Astrocyte (in vitro differentiated cells and primary cell): ENCODE data around the gene CCNK. TPM values are rescaled to one million over a fixed set of nuclear protein-coding genes. Genes with fewer than 3 reads are reported as not detected.
A peak's percentile ranks its signal among the peaks of the same experiment; 100 is the strongest.

ENCODE experiments used
- DNase-seq: peaks from one replicate; pipeline ENCODE4 v3.0.0-alpha.2; 2010; ENCODE audit warnings: low read depth
- FAIRE-seq: peaks from 2 replicates; lab custom pipeline; 2011; peaks lifted over from hg19 to GRCh38; lab: Jason Lieb, UNC
- H2AFZ ChIP-seq: 2 replicates; pipeline ENCODE4 v1.6.0; 2012; ENCODE audit warnings: low read depth, low read length, inconsistent platforms
- H3K27ac ChIP-seq: 2 replicates; pipeline ENCODE4 v1.5.1; 2011; ENCODE audit warnings: low read depth, low read length, inconsistent platforms
- H3K27me3 ChIP-seq: 2 replicates; pipeline ENCODE4 v1.6.0; 2011; ENCODE audit warnings: low read length, inconsistent platforms; ENCODE audit not compliant: insufficient read depth
- H3K36me3 ChIP-seq: 2 replicates; pipeline ENCODE4 v1.5.1; 2011; ENCODE audit warnings: low read length, inconsistent platforms; ENCODE audit not compliant: insufficient read depth
- H3K4me1 ChIP-seq: 2 replicates; pipeline ENCODE4 v1.5.1; 2011; ENCODE audit warnings: low read length, inconsistent platforms; ENCODE audit not compliant: insufficient read depth
- H3K4me2 ChIP-seq: 2 replicates; pipeline ENCODE4 v1.6.0; 2012; ENCODE audit warnings: low read length, inconsistent platforms
- H3K4me3 ChIP-seq: 2 replicates; pipeline ENCODE4 v1.5.1; 2011; ENCODE audit warnings: low read depth, mild to moderate bottlenecking, low read length, inconsistent platforms; ENCODE audit not compliant: insufficient read depth
- H3K79me2 ChIP-seq: 2 replicates; pipeline ENCODE4 v1.6.0; 2012; ENCODE audit warnings: mild to moderate bottlenecking, low read length, inconsistent platforms; ENCODE audit not compliant: insufficient read depth
- H3K9ac ChIP-seq: 2 replicates; pipeline ENCODE4 v1.6.0; 2012; ENCODE audit warnings: mild to moderate bottlenecking, low read length, inconsistent platforms
- H3K9me3 ChIP-seq: 2 replicates; pipeline ENCODE4 v1.5.1; 2012; ENCODE audit warnings: low read depth, mild to moderate bottlenecking, low read length, inconsistent platforms; ENCODE audit not compliant: insufficient read depth
- H4K20me1 ChIP-seq: 2 replicates; pipeline ENCODE4 v1.6.0; 2012; ENCODE audit warnings: low read length, inconsistent platforms; ENCODE audit not compliant: insufficient read depth
- H3K27ac Mint-ChIP-seq: one replicate; pipeline ENCODE4 v1.8.0; 2021; ENCODE audit warnings: mild to moderate bottlenecking, mixed read lengths; ENCODE audit not compliant: unreplicated experiment
- H3K27me3 Mint-ChIP-seq: one replicate; pipeline ENCODE4 v1.8.0; 2021; ENCODE audit warnings: low read depth, mixed read lengths; ENCODE audit not compliant: unreplicated experiment
- H3K36me3 Mint-ChIP-seq: one replicate; pipeline ENCODE4 v1.8.0; 2021; ENCODE audit warnings: low read depth, mixed read lengths; ENCODE audit not compliant: unreplicated experiment
- H3K4me1 Mint-ChIP-seq: one replicate; pipeline ENCODE4 v1.8.0; 2021; ENCODE audit warnings: low read depth, mixed read lengths; ENCODE audit not compliant: unreplicated experiment
- H3K4me3 Mint-ChIP-seq: one replicate; pipeline ENCODE4 v1.8.0; 2021; ENCODE audit warnings: mild to moderate bottlenecking, moderate library complexity, mixed read lengths; ENCODE audit not compliant: unreplicated experiment
- H3K9me3 Mint-ChIP-seq: one replicate; pipeline ENCODE4 v1.8.0; 2021; ENCODE audit warnings: mild to moderate bottlenecking, mixed read lengths; ENCODE audit not compliant: unreplicated experiment
- EZH2 ChIP-seq: IDR thresholded peaks from 2 replicates; pipeline ENCODE4 v1.6.1; 2012; ENCODE audit warnings: mild to moderate bottlenecking, low read length, inconsistent platforms; ENCODE audit not compliant: insufficient read depth
- total RNA-seq: library from RNA; stranded (reverse); gene quantifications from 2 replicates; pipeline ENCODE4 v1.2.1, GENCODE V29; 2021
- TF ChIP-seq, protein P1 (sequence below): IDR thresholded peaks from 2 replicates; pipeline ENCODE4 v1.5.1; 2011; ENCODE audit warnings: low read depth, mild to moderate bottlenecking, inconsistent platforms, low read length, moderate library complexity; ENCODE audit not compliant: insufficient read depth

CCNK gene
- total RNA-seq, 1 donor from 2014 or later, result 121 TPM

DNA sequence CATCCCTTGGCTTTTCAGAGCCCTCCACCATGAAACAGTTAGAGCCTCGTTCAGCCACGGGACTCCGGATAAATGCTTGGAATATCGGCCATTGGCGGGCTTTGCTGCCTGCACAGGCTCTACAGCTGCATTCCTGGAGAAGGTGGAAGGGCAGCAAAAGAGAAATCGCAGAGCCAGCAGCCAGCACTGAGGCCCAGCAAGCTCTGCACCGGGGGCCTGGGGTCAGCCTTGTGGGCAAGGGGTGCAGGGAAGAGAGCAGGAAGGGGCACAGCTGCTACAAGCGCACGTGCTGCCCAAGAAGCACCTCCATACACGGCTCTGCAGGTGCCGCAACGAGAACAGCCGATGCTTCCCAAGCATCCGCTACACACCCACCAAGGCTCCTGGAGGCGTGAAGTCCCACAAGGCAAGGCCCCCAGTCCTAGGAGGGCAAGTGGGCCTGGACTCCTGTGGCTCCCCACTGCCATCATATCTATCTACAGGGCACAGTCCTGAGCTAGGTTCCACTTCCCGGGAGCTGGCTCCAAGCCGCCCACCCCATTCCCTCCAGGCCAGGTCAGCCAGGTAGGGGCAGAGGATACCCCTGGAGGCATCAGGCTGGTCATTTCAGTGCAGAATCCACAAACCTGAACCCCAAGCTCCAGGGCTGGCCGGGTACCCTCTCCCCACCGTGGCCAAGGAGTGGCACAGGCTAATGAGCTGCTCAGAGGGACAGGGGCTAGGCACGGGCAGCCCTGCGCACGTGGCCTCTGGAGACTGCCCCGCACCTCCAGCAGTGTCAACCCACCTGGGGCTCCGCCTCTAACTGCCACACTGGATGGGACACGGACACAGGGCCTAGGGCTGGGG, 40.2 kb downstream of the CCNK start:
- no peak overlapping the region for H3K9ac ChIP-seq
- no peak for FAIRE-seq
- H3K27ac ChIP-seq, result no peak overlapping the region
- H3K4me2 ChIP-seq, result no peak overlapping the region
- H3K27ac Mint-ChIP-seq, result no peak overlapping the region
- no peaks in the 10 kb centered on the region for H3K27me3 ChIP-seq
- no peaks in the 10 kb centered on the region for H3K36me3 ChIP-seq
- no peak overlapping the region for H2AFZ ChIP-seq
- no peak for DNase-seq
- H3K4me1 ChIP-seq, result peaks cover 32% of the 10 kb centered on the region
- H3K9me3 Mint-ChIP-seq, result no peaks in the 10 kb centered on the region
- H3K9me3 ChIP-seq, result no peaks in the 10 kb centered on the region
- H3K36me3 Mint-ChIP-seq, result no peaks in the 10 kb centered on the region
- H3K4me3 Mint-ChIP-seq, result no peak overlapping the region
- H3K4me3 ChIP-seq, result no peak overlapping the region
- H3K4me1 Mint-ChIP-seq, result peaks cover 7% of the 10 kb centered on the region
- no peak for TF ChIP-seq EZH2
- TF ChIP-seq, protein P1, sequence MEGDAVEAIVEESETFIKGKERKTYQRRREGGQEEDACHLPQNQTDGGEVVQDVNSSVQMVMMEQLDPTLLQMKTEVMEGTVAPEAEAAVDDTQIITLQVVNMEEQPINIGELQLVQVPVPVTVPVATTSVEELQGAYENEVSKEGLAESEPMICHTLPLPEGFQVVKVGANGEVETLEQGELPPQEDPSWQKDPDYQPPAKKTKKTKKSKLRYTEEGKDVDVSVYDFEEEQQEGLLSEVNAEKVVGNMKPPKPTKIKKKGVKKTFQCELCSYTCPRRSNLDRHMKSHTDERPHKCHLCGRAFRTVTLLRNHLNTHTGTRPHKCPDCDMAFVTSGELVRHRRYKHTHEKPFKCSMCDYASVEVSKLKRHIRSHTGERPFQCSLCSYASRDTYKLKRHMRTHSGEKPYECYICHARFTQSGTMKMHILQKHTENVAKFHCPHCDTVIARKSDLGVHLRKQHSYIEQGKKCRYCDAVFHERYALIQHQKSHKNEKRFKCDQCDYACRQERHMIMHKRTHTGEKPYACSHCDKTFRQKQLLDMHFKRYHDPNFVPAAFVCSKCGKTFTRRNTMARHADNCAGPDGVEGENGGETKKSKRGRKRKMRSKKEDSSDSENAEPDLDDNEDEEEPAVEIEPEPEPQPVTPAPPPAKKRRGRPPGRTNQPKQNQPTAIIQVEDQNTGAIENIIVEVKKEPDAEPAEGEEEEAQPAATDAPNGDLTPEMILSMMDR, result no peak
- H4K20me1 ChIP-seq, result peaks cover 11% of the 10 kb centered on the region
- H3K79me2 ChIP-seq, result peaks cover 13% of the 10 kb centered on the region
- no peaks in the 10 kb centered on the region for H3K27me3 Mint-ChIP-seq

DNA sequence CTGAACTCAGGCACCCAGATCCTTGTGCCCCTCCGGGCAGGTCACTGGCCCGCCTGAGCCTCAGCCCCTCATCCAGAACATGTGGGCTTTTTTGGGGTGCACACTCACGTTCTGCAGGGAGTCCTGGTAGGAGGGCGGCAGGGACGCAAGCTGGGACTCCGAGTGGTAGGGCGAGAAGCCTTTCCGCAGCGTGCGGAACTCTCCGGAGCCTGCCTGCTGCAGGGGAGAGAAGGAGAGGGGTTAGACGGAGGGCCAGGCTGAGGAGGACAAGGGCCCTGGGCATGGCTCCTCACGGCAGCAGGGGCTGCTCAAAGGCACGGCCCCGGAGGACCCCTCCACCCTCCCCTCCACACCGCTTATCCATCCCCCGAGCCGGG, 40.8 kb downstream of the CCNK start:
- DNase-seq (no peak), FAIRE-seq (no peak)
- Mint-ChIP-seq H3K4me3 (no peak overlapping the region), H3K27me3 (no peaks in the 10 kb centered on the region), H3K36me3 (no peaks in the 10 kb centered on the region), H3K27ac (no peak overlapping the region), H3K9me3 (no peaks in the 10 kb centered on the region), H3K4me1 (peaks cover 7% of the 10 kb centered on the region)
- H4K20me1 ChIP-seq, result peaks cover 9% of the 10 kb centered on the region
- TF ChIP-seq, protein P1, result no peak
- no peak for TF ChIP-seq EZH2
- no peaks in the 10 kb centered on the region for H3K27me3 ChIP-seq
- peak overlapping the region; percentile 61 for H3K4me2 ChIP-seq
- no peaks in the 10 kb centered on the region for H3K36me3 ChIP-seq
- H3K27ac ChIP-seq, result no peak overlapping the region
- no peaks in the 10 kb centered on the region for H3K9me3 ChIP-seq
- H3K9ac ChIP-seq, result peak overlapping the region; percentile 63
- H3K79me2 ChIP-seq, result peaks cover 14% of the 10 kb centered on the region
- peak overlapping the region; percentile 9 for H2AFZ ChIP-seq
- H3K4me1 ChIP-seq, result peaks cover 32% of the 10 kb centered on the region
- no peak overlapping the region for H3K4me3 ChIP-seq

DNA sequence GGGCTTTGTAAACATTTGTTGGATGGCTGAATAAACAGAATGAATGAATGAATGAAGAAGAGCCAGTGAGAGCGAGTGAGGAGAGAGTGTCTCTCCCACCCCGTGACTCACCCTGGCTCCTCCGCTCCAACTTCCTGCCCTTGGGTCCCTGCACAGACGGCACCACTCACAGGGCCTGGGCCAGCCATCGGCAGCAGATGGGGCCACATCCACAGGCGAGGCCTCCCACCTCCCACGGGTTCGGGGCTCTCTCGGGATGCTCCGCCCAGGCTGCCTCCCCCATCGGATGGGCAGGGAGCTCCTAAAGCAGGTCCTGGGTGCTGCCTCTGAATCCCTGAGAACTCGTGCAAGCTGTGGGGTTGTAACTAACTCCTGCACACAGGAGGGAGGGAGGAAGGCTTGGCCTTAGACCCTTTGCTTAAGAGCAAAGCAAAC, 41.3 kb downstream of the CCNK start:
- H4K20me1 ChIP-seq, result peaks cover 4% of the 10 kb centered on the region
- DNase-seq (peak; percentile 60), FAIRE-seq (peak; percentile 90)
- peak overlapping the region; percentile 40 for H3K27ac ChIP-seq
- TF ChIP-seq EZH2, result no peak
- TF ChIP-seq, protein P1, result no peak
- no peak overlapping the region for H3K27ac Mint-ChIP-seq
- peaks cover 9% of the 10 kb centered on the region for H3K4me1 Mint-ChIP-seq
- no peaks in the 10 kb centered on the region for H3K9me3 ChIP-seq
- no peaks in the 10 kb centered on the region for H3K9me3 Mint-ChIP-seq
- H3K4me2 ChIP-seq, result peak overlapping the region; percentile 61
- H3K79me2 ChIP-seq, result peaks cover 14% of the 10 kb centered on the region
- no peaks in the 10 kb centered on the region for H3K36me3 ChIP-seq
- H3K9ac ChIP-seq, result peak overlapping the region; percentile 63
- peak overlapping the region; percentile 9 for H2AFZ ChIP-seq
- H3K27me3 Mint-ChIP-seq, result no peaks in the 10 kb centered on the region
- H3K4me3 ChIP-seq, result no peak overlapping the region
- H3K4me3 Mint-ChIP-seq, result no peak overlapping the region
- peaks cover 32% of the 10 kb centered on the region for H3K4me1 ChIP-seq
- H3K36me3 Mint-ChIP-seq, result no peaks in the 10 kb centered on the region
- no peaks in the 10 kb centered on the region for H3K27me3 ChIP-seq
